ENCODE measurements around the gene SYS1. TPM values are rescaled to one million over a fixed set of nuclear protein-coding genes. Genes with fewer than 3 reads are reported as not detected.
A peak's percentile ranks its signal among the peaks of the same experiment; 100 is the strongest.

The SYS1 gene
- total RNA-seq, 6 experiments from 2014 or later, result 22.9 to 34.1 (median 27.6) TPM

- H3K36me3 Mint-ChIP-seq (ENCODE audit: low read depth), result no peaks in the 10 kb centered on the region
- H3K27ac Mint-ChIP-seq, result no peak overlapping the region
- peaks cover 6% of the 10 kb centered on the region for H3K4me1 Mint-ChIP-seq (ENCODE audit: low read depth)
- DNase-seq, result no peak
- no peak overlapping the region for H3K4me3 Mint-ChIP-seq
- no peak for TF ChIP-seq CTCF (IDR thresholded peaks at IDR 0.05)
- peaks cover 21% of the 10 kb centered on the region for H3K27me3 Mint-ChIP-seq (ENCODE audit: insufficient read depth)
- H3K9me3 Mint-ChIP-seq, result no peaks in the 10 kb centered on the region
These were observed 44.5 kb upstream of the SYS1 start for GRCh38 chr20:45318386-45318939.

- H3K27ac Mint-ChIP-seq, result no peak overlapping the region
- H3K9me3 Mint-ChIP-seq, result no peaks in the 10 kb centered on the region
- no peak for DNase-seq
- peaks cover 6% of the 10 kb centered on the region for H3K4me1 Mint-ChIP-seq (ENCODE audit: low read depth)
- H3K36me3 Mint-ChIP-seq (ENCODE audit: low read depth), result no peaks in the 10 kb centered on the region
- no peak overlapping the region for H3K4me3 Mint-ChIP-seq
- H3K27me3 Mint-ChIP-seq (ENCODE audit: insufficient read depth), result peaks cover 21% of the 10 kb centered on the region
- TF ChIP-seq CTCF (IDR thresholded peaks at IDR 0.05), result no peak
These were observed 44.0 kb upstream of the SYS1 start for GRCh38 chr20:45318948-45319347.

GRCh38 chr20:45320948-45321595 is 41.9 kb upstream of the SYS1 start:
- TF ChIP-seq CTCF (IDR thresholded peaks at IDR 0.05), result no peak
- Mint-ChIP-seq H3K9me3 (no peaks in the 10 kb centered on the region), H3K27me3 (ENCODE audit: insufficient read depth) (peaks cover 16% of the 10 kb centered on the region), H3K4me3 (no peak overlapping the region), H3K36me3 (ENCODE audit: low read depth) (no peaks in the 10 kb centered on the region; the same call in 1 of the 2 replicates), H3K4me1 (ENCODE audit: low read depth) (peaks cover 6% of the 10 kb centered on the region; the same call in 1 of the 2 replicates), H3K27ac (no peak overlapping the region)
- no peak for DNase-seq

- peaks cover 4% of the 10 kb centered on the region for H3K27me3 Mint-ChIP-seq (ENCODE audit: insufficient read depth)
- peak; percentile 10 for DNase-seq
- H3K4me1 Mint-ChIP-seq (ENCODE audit: low read depth), result peaks cover 6% of the 10 kb centered on the region; the same call in 1 of the 2 replicates
- TF ChIP-seq CTCF (IDR thresholded peaks at IDR 0.05), result peak; percentile 27; the same call in 1 of the 2 replicates
- H3K36me3 Mint-ChIP-seq (ENCODE audit: low read depth), result no peaks in the 10 kb centered on the region; the same call in 1 of the 2 replicates
- no peak overlapping the region for H3K4me3 Mint-ChIP-seq
- H3K27ac Mint-ChIP-seq, result peak overlapping the region; percentile 26; the same call in 1 of the 2 replicates
- no peaks in the 10 kb centered on the region for H3K9me3 Mint-ChIP-seq
These were observed 40.0 kb upstream of the SYS1 start for GRCh38 chr20:45322952-45323383.

- no peak for TF ChIP-seq CTCF (IDR thresholded peaks at IDR 0.05)
- H3K27ac Mint-ChIP-seq, result peak overlapping the region; percentile 26; the same call in 1 of the 2 replicates
- H3K27me3 Mint-ChIP-seq (ENCODE audit: insufficient read depth), result peaks cover 4% of the 10 kb centered on the region
- peaks cover 6% of the 10 kb centered on the region; the same call in 1 of the 2 replicates for H3K4me1 Mint-ChIP-seq (ENCODE audit: low read depth)
- DNase-seq, result peak; percentile 15
- no peaks in the 10 kb centered on the region; the same call in 1 of the 2 replicates for H3K36me3 Mint-ChIP-seq (ENCODE audit: low read depth)
- no peak overlapping the region for H3K4me3 Mint-ChIP-seq
- H3K9me3 Mint-ChIP-seq, result no peaks in the 10 kb centered on the region
These were observed 39.2 kb upstream of the SYS1 start for GRCh38 chr20:45323731-45324130.

Data from HFFc6 (cell line).